Measurements from ENCODE around the gene TCAIM. TPM values are rescaled to one million over a fixed set of nuclear protein-coding genes. Genes with fewer than 3 reads are reported as not detected.

Gene TCAIM
- total RNA-seq, 2 donors from 2014 or later = 23.2 to 26.3 TPM

- Mint-ChIP-seq H3K9me3 (no peaks in the 10 kb centered on the region), H3K4me1 (no peaks in the 10 kb centered on the region), H3K27me3 (ENCODE audit: insufficient read depth) (no peaks in the 10 kb centered on the region), H3K4me3 (no peak overlapping the region), H3K36me3 (ENCODE audit: low read depth) (peaks cover 31% of the 10 kb centered on the region), H3K27ac (no peak overlapping the region)
- H3K9me3 ChIP-seq (ENCODE audit: control insufficient read depth, low read length) = no peaks in the 10 kb centered on the region
- H3K36me3 ChIP-seq (ENCODE audit: control insufficient read depth, insufficient read depth, low read length) = peaks cover 11% of the 10 kb centered on the region
- TF ChIP-seq, protein P1, sequence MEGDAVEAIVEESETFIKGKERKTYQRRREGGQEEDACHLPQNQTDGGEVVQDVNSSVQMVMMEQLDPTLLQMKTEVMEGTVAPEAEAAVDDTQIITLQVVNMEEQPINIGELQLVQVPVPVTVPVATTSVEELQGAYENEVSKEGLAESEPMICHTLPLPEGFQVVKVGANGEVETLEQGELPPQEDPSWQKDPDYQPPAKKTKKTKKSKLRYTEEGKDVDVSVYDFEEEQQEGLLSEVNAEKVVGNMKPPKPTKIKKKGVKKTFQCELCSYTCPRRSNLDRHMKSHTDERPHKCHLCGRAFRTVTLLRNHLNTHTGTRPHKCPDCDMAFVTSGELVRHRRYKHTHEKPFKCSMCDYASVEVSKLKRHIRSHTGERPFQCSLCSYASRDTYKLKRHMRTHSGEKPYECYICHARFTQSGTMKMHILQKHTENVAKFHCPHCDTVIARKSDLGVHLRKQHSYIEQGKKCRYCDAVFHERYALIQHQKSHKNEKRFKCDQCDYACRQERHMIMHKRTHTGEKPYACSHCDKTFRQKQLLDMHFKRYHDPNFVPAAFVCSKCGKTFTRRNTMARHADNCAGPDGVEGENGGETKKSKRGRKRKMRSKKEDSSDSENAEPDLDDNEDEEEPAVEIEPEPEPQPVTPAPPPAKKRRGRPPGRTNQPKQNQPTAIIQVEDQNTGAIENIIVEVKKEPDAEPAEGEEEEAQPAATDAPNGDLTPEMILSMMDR (conservative IDR thresholded peaks at IDR 0.05) = no peak
- no peaks in the 10 kb centered on the region for H3K27me3 ChIP-seq (ENCODE audit: control insufficient read depth, insufficient read depth, low read length, poor library complexity, severe bottlenecking)
- no peak overlapping the region for H3K4me3 ChIP-seq (ENCODE audit: low read length)
- no peaks in the 10 kb centered on the region for H3K4me1 ChIP-seq (ENCODE audit: control insufficient read depth, insufficient read depth, low read length)
- no peak for DNase-seq
- WGBS, 2 experiments (ENCODE audit: insufficient coverage in 1 of 2, insufficient read length in 1 of 2) = 91 to 98% methylated on average over 7 of the region's 7 CpGs
- H3K27ac ChIP-seq (ENCODE audit: low read depth, low read length) = no peak overlapping the region
- H3K9ac ChIP-seq (ENCODE audit: extremely low read depth, low read length, poor library complexity, severe bottlenecking) = no peak overlapping the region
These were observed 99.2 kb downstream of the TCAIM start for GRCh38 chr3:44437800-44438199.

DNA sequence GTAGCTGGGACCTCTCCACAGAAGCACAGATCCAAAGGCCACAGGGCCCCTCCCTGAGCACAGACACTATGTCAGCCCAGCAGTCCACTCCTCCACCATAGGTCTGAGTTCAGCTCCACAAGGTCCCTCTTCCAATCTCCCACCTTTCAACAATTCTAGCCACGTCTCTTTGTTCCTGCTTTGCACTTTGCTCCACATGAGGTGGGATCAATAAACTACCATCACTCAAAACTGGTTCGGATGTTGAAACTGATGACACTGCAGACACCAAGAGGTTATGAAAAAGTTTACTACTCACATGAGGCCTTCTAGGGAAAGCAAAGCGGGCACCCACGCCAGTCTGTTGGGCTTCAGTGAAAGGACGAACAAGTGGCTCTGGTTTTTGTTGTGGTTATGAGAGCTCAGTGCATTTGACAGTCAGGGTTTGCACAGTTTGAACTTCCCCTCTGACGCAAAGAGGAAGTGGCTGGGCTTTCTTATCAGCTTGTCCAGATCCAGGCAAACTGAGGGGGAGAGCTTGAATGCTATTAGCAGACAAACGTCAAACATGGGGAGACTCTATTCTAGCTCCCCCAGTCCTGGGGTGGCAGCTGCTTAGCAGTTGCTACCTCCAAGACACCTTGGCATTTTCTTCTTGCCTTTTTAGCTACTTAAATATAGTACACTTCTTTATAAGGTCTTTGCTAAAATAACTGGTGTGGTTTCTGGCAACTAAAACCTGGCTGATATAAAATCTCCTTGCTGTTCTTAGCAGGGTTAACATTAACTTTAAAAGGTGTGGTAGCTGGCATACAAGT lies 101.1 kb downstream of the TCAIM start:
- Mint-ChIP-seq H3K27me3 (ENCODE audit: insufficient read depth) (no peaks in the 10 kb centered on the region), H3K27ac (no peak overlapping the region), H3K9me3 (no peaks in the 10 kb centered on the region), H3K36me3 (ENCODE audit: low read depth) (peaks cover 40% of the 10 kb centered on the region), H3K4me3 (no peak overlapping the region), H3K4me1 (no peaks in the 10 kb centered on the region)
- H3K27ac ChIP-seq (ENCODE audit: low read depth, low read length) = no peak overlapping the region
- no peaks in the 10 kb centered on the region for H3K4me1 ChIP-seq (ENCODE audit: control insufficient read depth, insufficient read depth, low read length)
- no peaks in the 10 kb centered on the region for H3K27me3 ChIP-seq (ENCODE audit: control insufficient read depth, insufficient read depth, low read length, poor library complexity, severe bottlenecking)
- no peak for DNase-seq
- H3K36me3 ChIP-seq (ENCODE audit: control insufficient read depth, insufficient read depth, low read length) = peaks cover 18% of the 10 kb centered on the region
- 73 to 88% methylated on average over 5 to 7 of the region's 7 CpGs for WGBS, 2 experiments (ENCODE audit: insufficient coverage in 1 of 2, insufficient read length in 1 of 2)
- no peaks in the 10 kb centered on the region for H3K9me3 ChIP-seq (ENCODE audit: control insufficient read depth, low read length)
- no peak overlapping the region for H3K9ac ChIP-seq (ENCODE audit: extremely low read depth, low read length, poor library complexity, severe bottlenecking)
- TF ChIP-seq, protein P1 (conservative IDR thresholded peaks at IDR 0.05) = no peak
- H3K4me3 ChIP-seq (ENCODE audit: low read length) = no peak overlapping the region

DNA sequence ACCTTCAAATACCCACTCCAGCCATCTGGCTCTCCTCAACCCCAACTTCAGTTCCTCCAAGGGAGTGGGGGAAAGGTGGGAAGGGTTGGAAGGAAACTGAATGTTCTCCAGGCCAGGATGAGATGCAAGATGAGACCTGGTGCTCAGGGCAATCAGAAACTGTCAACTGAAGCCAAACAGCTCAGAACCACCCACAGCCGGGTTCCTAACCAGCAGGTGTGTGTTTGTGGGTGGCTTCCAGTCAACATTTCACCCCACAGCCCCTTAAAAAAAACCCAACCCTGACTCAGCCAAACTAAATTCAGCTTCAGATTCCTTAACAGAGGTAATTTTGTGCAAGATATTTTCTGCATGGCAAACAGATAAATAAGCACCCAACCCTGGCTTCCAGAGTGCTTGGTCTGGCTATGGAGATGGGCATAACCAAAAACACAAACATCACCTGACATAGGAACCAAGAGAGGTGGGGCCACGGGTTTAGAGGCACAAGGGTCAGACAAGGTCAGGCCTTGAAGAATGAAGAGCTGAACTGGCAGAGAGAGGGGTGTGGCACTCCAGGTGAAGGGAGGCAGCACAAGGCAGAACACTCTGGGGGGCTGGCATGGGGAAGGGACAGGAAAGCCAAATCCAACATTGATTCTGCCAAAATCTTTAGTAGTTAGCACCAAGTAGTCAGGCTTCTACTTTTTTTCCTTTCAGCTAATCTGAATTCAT lies 104.2 kb downstream of the TCAIM start:
- H3K4me3 ChIP-seq (ENCODE audit: low read length) = no peak overlapping the region
- no peak overlapping the region for H3K4me3 Mint-ChIP-seq
- peak; percentile 18 for DNase-seq
- no peaks in the 10 kb centered on the region for H3K27me3 Mint-ChIP-seq (ENCODE audit: insufficient read depth)
- H3K36me3 Mint-ChIP-seq (ENCODE audit: low read depth) = peaks cover 62% of the 10 kb centered on the region
- WGBS, 2 experiments (ENCODE audit: insufficient coverage in 1 of 2, insufficient read length in 1 of 2) = 94 to 100% methylated on average over 1 to 2 of the region's 2 CpGs
- H3K4me1 ChIP-seq (ENCODE audit: control insufficient read depth, insufficient read depth, low read length) = no peaks in the 10 kb centered on the region
- TF ChIP-seq, protein P1 (conservative IDR thresholded peaks at IDR 0.05) = no peak
- no peak overlapping the region for H3K27ac ChIP-seq (ENCODE audit: low read depth, low read length)
- H3K27me3 ChIP-seq (ENCODE audit: control insufficient read depth, insufficient read depth, low read length, poor library complexity, severe bottlenecking) = no peaks in the 10 kb centered on the region
- peaks cover 9% of the 10 kb centered on the region for H3K9me3 ChIP-seq (ENCODE audit: control insufficient read depth, low read length)
- no peak overlapping the region for H3K9ac ChIP-seq (ENCODE audit: extremely low read depth, low read length, poor library complexity, severe bottlenecking)
- no peaks in the 10 kb centered on the region for H3K4me1 Mint-ChIP-seq
- peaks cover 46% of the 10 kb centered on the region for H3K36me3 ChIP-seq (ENCODE audit: control insufficient read depth, insufficient read depth, low read length)
- H3K27ac Mint-ChIP-seq = no peak overlapping the region
- H3K9me3 Mint-ChIP-seq = peaks cover 26% of the 10 kb centered on the region
